HL-60 (cell line): ENCODE results near the gene LHCGR.

ENCODE experiments used
- DNase-seq, 2 experiments: peaks; one replicate each; pipeline ENCODE4 v3.0.0-alpha.2; 2010 to 2020; ENCODE audit warnings: low read depth in 1 of 2, low spot score in 1 of 2
- H3K27ac ChIP-seq: fragments of 250-450 bp; sonication (Bioruptor Pico); replicated peaks from 2 replicates; pipeline ENCODE4 v1.5.1; 2020; ENCODE audit warnings: mild to moderate bottlenecking, moderate library complexity
- H3K27me3 ChIP-seq: fragments of 250-450 bp; sonication (Bioruptor Pico); 2 replicates; pipeline ENCODE4 v1.5.1; 2021; ENCODE audit warnings: mild to moderate bottlenecking, moderate library complexity; ENCODE audit not compliant: insufficient read depth, poor library complexity, severe bottlenecking
- H3K4me3 ChIP-seq: replicated peaks from 2 replicates; pipeline ENCODE4 v1.5.1; 2011; ENCODE audit warnings: mild to moderate bottlenecking, control low read depth, low read length; ENCODE audit not compliant: insufficient read depth
- GABPA ChIP-seq: IDR thresholded peaks from 2 replicates; pipeline ENCODE4 v1.6.1; 2012; ENCODE audit warnings: low read depth
- POLR2AphosphoS5 ChIP-seq: IDR thresholded peaks from 2 replicates; pipeline ENCODE4 v1.6.1; 2012; ENCODE audit warnings: low read depth
- SPI1 ChIP-seq: IDR thresholded peaks from 2 replicates; pipeline ENCODE4 v1.6.1; 2012; ENCODE audit warnings: low read depth, mild to moderate bottlenecking, borderline replicate concordance
- TF ChIP-seq, protein P1 (sequence below): IDR thresholded peaks from one replicate; pipeline ENCODE4 v1.5.1; 2011; ENCODE audit warnings: low read length, control low read depth, inconsistent platforms; ENCODE audit not compliant: insufficient read depth
- TF ChIP-seq, protein P2 (sequence below): IDR thresholded peaks from 2 replicates; pipeline ENCODE4 v1.6.1; 2012; ENCODE audit warnings: low read depth; ENCODE audit not compliant: insufficient replicate concordance

LHCGR gene

GRCh38 chr2:48694149-48694548, 61.4 kb downstream of the LHCGR start:
- TF ChIP-seq, protein P1, sequence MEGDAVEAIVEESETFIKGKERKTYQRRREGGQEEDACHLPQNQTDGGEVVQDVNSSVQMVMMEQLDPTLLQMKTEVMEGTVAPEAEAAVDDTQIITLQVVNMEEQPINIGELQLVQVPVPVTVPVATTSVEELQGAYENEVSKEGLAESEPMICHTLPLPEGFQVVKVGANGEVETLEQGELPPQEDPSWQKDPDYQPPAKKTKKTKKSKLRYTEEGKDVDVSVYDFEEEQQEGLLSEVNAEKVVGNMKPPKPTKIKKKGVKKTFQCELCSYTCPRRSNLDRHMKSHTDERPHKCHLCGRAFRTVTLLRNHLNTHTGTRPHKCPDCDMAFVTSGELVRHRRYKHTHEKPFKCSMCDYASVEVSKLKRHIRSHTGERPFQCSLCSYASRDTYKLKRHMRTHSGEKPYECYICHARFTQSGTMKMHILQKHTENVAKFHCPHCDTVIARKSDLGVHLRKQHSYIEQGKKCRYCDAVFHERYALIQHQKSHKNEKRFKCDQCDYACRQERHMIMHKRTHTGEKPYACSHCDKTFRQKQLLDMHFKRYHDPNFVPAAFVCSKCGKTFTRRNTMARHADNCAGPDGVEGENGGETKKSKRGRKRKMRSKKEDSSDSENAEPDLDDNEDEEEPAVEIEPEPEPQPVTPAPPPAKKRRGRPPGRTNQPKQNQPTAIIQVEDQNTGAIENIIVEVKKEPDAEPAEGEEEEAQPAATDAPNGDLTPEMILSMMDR, result no peak
- TF ChIP-seq, protein P2, sequence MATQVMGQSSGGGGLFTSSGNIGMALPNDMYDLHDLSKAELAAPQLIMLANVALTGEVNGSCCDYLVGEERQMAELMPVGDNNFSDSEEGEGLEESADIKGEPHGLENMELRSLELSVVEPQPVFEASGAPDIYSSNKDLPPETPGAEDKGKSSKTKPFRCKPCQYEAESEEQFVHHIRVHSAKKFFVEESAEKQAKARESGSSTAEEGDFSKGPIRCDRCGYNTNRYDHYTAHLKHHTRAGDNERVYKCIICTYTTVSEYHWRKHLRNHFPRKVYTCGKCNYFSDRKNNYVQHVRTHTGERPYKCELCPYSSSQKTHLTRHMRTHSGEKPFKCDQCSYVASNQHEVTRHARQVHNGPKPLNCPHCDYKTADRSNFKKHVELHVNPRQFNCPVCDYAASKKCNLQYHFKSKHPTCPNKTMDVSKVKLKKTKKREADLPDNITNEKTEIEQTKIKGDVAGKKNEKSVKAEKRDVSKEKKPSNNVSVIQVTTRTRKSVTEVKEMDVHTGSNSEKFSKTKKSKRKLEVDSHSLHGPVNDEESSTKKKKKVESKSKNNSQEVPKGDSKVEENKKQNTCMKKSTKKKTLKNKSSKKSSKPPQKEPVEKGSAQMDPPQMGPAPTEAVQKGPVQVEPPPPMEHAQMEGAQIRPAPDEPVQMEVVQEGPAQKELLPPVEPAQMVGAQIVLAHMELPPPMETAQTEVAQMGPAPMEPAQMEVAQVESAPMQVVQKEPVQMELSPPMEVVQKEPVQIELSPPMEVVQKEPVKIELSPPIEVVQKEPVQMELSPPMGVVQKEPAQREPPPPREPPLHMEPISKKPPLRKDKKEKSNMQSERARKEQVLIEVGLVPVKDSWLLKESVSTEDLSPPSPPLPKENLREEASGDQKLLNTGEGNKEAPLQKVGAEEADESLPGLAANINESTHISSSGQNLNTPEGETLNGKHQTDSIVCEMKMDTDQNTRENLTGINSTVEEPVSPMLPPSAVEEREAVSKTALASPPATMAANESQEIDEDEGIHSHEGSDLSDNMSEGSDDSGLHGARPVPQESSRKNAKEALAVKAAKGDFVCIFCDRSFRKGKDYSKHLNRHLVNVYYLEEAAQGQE, result no peak
- TF ChIP-seq POLR2AphosphoS5, result no peak
- no peak for TF ChIP-seq GABPA
- no peak for TF ChIP-seq SPI1
- H3K27ac ChIP-seq, result no peak overlapping the region
- H3K4me3 ChIP-seq, result no peak overlapping the region
- DNase-seq, result no peak
- H3K27me3 ChIP-seq, result peaks cover 16% of the 10 kb centered on the region

DNA sequence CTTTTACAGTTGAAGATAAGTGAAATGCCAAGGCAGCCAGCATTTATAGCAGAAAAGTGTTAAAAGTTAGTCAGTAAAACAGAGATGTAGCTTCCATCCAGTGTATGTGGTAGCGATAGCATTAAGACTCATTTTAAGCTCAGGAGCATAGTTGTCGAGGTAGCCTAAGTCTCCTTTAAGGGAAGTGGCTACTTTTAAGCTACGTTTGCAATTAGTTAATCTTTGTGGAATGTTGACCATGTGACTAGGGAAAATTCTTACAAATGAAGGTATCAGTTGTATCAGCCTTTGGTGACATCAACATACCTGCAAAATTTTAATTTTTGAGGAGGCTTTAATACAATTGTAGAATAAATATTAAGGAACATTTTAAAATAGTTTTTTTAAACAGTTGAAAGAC, 61.9 kb downstream of the LHCGR start:
- no peak overlapping the region for H3K27ac ChIP-seq
- no peak for TF ChIP-seq POLR2AphosphoS5
- TF ChIP-seq, protein P2, result no peak
- no peak for TF ChIP-seq GABPA
- TF ChIP-seq, protein P1, result no peak
- TF ChIP-seq SPI1, result no peak

GRCh38 chr2:48693066-48693465, 62.5 kb downstream of the LHCGR start:
- H3K4me3 ChIP-seq, result no peak overlapping the region
- no peak for DNase-seq
- peaks cover 16% of the 10 kb centered on the region for H3K27me3 ChIP-seq
- TF ChIP-seq POLR2AphosphoS5, result no peak
- TF ChIP-seq, protein P2, result no peak
- no peak for TF ChIP-seq GABPA
- TF ChIP-seq SPI1, result no peak
- TF ChIP-seq, protein P1, result no peak
- H3K27ac ChIP-seq, result no peak overlapping the region

More for the DNA sequence above, 61.9 kb downstream of the LHCGR start:
- H3K4me3 ChIP-seq, result no peak overlapping the region
- peaks cover 16% of the 10 kb centered on the region for H3K27me3 ChIP-seq
- no peak for DNase-seq
